Activated CD4-positive, alpha-beta T cell treated with anti-CD3 and anti-CD28 coated beads, Interleukin-2, amount 50 U/mL, for 16 hours (primary cell): Measurements from ENCODE around the gene TMEM150B.

ENCODE experiments used
- DNase-seq: peaks from one replicate; pipeline ENCODE4 v3.0.0-alpha.2; 2020

The TMEM150B gene, protein sequence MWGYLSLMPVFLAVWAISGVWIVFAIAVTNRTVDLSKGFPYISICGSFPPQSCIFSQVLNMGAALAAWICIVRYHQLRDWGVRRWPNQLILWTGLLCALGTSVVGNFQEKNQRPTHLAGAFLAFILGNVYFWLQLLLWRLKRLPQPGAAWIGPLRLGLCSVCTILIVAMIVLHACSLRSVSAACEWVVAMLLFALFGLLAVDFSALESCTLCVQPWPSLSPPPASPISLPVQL

DNA sequence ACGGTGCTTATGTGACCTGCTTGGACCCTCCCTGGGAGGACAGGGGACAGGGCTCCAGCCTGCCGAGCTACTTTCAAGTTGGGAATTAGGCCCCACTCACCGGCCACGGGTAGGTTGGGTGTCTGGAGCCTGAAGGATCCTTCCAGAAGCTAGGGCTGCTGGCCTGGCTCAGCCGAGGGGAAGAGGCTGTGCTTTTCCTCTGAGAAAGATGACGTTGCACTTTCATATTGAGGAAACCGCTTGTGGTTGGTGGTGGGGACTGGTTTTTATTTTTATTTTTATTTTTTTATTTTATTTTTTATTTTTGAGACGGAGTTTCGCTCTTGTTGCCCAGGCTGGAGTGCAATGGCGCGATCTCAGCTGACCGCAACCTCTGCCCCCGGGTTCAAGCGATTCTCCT lies at the start of gene TMEM150B:
TMEM150B (minus strand) TSS at position 170 of the 400 bp plus-strand sequence. CDS start 4,305 bp downstream, outside the sequence.
- DNase-seq, result no peak

- no peak for DNase-seq
Measured at GRCh38 chr19:55373993-55374757, 49.0 kb upstream of the TMEM150B start.

DNA sequence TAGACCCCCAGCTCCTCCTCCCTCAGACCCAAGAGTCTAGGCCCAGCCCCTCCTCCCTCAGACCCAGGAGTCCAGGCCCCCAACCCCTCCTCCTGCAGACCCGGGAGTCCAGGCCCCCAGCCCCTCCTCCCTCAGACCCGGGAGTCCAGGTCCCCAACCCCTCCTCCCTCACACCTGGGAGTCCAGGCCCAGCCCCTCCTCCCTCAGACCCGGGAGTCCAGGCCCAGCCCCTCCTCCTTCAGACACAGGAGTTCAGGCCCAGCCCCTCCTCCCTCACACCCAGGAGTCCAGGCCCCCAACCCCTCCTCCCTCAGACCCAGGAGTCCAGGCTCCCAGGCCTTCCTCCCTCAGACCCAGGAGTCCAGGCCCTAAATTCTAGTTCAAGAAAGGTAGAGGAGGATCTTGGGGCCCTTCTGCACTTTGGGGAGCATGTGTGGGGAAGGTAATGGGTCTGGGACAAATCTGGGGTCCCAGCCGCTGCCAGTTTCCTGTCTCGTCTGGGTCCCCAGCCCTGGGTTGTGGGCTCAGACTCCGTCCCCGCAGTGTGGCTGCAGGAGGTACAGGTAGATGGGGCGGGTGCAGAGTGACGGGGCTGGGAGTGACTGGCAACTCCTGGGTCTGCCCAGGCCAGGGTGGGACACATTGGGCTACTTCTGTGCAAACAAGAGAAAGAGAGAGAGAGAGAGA lies 48.3 kb upstream of the TMEM150B start:
- DNase-seq, result no peak

- no peak for DNase-seq
Measured at GRCh38 chr19:55372316-55373081, 47.4 kb upstream of the TMEM150B start.

GRCh38 chr19:55370305-55370988 lies 45.3 kb upstream of the TMEM150B start, which contains the start of gene IL11:
TSS of gene IL11 (minus strand) at chr19:55370463. CDS start at chr19:55370310, 153 bp downstream.
- DNase-seq, result no peak

DNA sequence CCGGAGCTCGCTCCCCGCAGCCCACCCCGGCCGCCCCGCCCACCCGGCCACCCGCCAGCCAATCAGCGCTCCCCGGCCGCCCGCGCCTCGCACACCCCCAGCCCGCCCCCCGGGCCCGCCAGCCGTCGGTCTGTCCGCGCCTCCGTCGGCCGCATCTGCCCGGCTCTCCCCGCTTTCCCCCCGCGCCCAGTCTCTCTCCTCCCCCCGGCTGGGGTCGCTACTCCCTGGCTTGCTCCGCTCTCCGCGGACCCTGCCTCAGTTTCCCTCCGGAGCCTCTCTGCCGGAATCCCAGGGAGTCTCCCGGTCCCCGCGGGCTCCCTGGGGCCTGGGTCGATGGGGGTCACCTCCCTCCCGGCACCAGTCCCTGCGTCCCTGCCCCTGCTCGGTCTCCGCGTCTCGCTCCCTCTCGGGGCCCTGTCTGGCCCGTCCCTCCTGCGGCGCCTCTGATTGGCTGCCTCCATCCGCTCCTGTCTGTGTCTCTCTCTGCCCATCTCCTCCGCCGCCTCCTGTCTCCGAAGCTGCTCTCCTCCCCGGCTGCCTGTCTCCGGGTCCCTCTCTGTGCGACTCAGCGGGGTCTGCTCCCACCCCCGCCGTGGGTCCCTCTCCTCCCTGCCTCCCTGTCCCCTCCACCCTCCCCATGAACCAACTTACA lies 44.6 kb upstream of the TMEM150B start:
- no peak for DNase-seq

DNA sequence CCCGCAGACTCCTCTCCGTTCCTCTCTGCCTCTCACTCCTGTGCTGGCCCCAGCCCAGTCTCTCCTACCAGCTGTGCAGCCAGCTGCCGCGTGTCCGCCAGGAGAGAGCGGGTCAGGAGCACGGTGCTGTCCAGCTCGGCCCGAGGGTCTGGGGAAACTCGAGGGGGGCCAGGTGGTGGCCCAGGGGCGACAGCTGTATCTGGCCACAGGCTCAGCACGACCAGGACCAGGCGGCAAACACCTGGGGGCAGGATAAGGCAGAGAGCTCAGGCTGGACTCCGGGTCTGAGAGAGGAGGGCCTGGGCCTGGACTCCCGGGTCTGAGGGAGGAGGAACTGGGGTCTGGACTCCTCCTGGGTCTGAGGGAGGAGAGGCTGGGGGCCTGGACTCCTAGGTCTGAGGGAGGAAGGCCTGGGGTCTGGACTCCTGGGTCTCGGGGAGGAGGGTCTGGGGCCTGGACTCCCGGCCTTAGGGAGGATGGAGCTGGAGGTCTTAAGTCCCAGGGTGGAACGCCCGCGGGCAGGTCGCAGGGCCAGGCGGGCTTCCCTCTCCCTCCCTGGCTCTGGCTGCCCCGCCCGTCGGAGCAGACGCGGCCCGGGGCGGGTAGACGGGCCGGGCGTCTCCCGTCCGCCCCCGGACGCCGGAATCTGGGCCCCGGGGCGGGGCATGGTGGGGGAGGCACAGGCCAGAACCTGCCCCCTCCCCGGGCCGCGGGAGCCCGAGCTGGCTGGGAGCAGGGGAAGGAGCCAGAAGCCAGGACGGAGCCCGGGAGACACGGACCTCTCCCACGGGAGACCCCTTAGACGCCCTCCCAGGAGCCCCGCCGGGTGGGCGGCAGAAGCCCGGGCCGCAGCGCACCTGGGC lies 43.8 kb upstream of the TMEM150B start:
- no peak for DNase-seq

GRCh38 chr19:55368106-55368505 lies 43.0 kb upstream of the TMEM150B start:
- DNase-seq, result no peak

DNA sequence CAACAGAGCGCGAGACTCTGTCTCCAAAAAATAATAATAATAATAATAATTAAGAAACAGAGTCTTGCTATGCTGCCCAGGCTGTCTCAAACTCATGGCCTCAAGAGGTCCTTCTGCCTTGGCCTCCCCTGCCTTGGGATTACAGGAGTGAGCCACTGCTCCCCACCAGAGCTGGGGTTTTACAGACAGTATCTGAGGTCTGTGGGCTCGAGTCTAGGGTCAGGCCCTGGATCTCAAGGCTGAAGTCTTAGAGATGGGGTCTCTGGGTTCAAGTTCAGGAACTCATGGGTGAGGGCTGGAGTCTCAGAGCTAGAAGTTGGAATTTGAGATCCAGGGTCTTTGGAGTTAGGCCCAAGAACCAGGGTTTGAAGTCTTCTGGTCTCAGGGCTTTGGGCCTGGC lies 41.6 kb upstream of the TMEM150B start:
- no peak for DNase-seq

- DNase-seq, result no peak
Measured at GRCh38 chr19:55365964-55366363, 40.8 kb upstream of the TMEM150B start.

- no peak for DNase-seq
Measured at GRCh38 chr19:55365245-55365644, 40.1 kb upstream of the TMEM150B start.

DNA sequence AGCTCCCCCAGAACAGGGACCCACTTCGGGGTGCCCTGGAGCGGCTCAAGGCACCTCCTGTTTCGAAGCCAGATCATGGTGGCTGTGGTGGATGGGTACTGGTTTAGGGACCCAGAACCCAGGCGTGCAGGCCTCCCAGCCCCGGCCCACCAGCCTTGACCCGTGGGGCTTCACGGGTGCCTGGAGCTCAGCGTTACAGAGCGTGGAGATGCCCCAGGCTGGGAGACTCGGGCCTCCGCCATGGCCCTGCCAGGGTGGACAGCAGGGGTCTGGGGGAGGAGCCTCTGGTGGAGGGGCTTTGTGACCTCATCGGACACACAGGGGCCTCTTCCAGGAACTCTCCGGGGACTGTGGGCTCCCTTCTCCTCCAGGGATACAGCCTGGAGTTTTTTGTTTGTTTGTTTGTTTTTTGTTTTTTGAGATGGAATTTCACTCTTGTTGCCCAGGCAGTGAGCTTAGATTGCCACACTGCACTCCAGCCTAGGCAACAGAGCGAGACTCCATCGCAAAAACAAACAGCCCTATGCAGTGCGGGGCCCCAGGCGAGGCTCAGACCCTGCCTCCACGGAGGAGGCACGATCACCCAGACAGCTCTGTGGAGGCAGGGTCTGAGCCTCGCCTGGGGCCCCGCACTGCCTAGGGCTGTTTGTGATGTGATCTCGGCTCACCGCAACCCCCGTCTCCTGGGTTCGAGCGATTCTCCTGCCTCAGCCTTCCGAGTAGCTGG lies 38.0 kb upstream of the TMEM150B start, which contains the start of gene GARIN5B:
GARIN5B (minus strand) TSS at position 271 of the 727 bp plus-strand sequence; CDS start at position 77, 194 bp downstream.
- no peak for DNase-seq

- DNase-seq, result no peak
Measured at GRCh38 chr19:55362174-55362989, 37.2 kb upstream of the TMEM150B start.

DNA sequence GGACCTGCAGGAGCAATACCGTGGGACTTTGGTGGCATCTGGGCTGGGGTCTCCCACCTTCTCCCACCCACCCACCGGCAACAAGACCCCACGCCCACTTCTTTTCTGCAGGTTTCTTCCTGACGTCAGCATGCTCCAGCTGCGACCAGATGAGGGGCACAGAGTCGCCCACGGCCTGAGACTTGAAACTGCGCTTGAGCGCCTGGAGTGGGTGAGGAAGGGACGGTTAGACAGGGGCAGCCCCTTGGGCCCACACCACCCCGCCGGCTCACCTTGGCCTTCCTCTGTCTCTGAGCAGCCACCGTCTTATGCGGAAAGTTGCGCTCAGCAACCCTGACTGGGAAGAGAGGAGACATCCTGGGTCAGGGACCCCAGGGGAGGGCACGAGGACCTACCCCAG lies 35.8 kb upstream of the TMEM150B start:
- no peak for DNase-seq

DNA sequence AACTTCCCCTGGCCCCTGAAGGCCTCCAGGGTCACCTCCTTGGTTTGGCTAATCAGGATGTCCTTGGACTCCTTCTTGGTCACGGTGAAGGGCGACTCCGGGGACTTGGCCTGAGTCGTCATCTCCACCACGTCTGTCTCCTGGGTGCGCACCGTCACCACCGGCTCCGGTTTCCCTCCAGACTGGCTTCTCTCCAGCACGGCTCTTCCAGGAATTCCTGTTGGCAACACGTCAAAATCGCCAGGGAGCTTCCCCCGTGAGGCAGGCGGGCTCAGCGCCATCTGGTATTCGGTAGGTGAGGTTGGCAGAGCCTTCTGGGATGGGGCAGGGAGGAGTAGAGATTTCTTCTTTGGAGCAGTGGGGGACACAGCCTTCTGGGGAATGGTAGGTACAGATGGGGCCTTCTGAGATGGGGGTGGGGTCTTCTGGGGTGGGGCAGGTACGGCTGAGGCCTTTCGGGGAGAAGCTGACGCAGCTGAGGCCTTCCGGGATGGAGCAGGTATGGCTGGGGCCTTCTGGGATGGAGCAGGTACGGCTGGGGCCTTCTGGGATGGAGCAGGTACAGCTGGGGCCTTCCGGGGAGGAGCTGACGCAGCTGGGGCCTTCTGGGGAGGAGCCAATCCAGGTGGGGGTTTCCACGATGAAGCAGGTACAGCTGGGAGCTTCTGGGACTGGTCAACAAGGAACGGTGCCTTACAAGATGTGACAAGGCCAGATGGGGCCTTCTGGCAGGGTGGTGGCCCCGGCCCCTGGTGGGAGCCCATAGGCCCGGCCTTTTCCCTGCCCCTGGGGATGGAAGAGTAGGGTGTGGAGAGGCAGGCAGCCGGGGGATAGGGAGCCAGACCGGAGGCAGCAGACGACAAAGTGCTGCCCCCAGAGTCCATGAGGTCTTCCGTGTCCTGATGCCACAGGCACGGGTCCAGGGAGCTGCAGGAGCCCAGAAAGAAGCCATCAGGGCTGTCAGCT lies 34.1 kb upstream of the TMEM150B start:
- DNase-seq, result no peak

GRCh38 chr19:55358493-55358892 lies 33.4 kb upstream of the TMEM150B start:
- DNase-seq, result no peak

- no peak for DNase-seq
Measured at GRCh38 chr19:55355213-55355821, 30.2 kb upstream of the TMEM150B start.
